Gastrocnemius medialis (tissue), 4 donors: ENCODE results near the gene ZNF362.

Source experiments
- POLR2A ChIP-seq, 2 donors: fragments of 450-650 bp; IDR thresholded peaks; one replicate each; pipeline ENCODE4 v1.6.1; 2017; ENCODE audit warnings: antibody characterized with exemption in 2 of 2, mild to moderate bottlenecking in 2 of 2, moderate library complexity in 2 of 2
- TF ChIP-seq, protein P1 (sequence below), 5 experiments: fragments of 450-650 bp in 3 of 5; fragments of 200-600 bp in 2 of 5; sonication (generic) in 2 of 5; IDR thresholded peaks in 4 of 5; conservative IDR thresholded peaks in 1 of 5; 1 replicate in 4 of 5; 2 replicates in 1 of 5; pipeline ENCODE4 v1.5.1; 2016 to 2019; ENCODE audit warnings: antibody characterized with exemption in 5 of 5, mild to moderate bottlenecking in 3 of 5, moderate library complexity in 3 of 5

DNA sequence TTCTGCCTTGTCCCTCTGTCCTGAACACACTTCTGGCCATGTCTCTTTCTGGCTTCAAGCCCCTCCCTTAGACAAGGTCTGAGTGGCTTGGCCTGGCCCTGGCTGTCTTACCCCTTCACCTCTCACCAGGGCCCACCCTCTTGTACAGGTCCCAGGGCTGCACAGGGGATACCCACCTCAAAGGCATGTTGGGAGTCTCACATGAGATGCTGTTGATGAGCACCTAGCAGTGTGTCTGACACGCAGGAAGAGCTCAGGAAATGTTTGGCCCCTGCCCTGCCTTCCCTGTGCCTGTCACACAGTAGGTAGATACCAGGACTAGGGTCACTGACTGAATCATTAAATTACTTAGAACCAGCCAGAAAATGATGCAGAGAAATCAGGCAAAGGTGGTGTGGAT is 16.6 kb downstream of the ZNF362 start:
- TF ChIP-seq, protein P1, sequence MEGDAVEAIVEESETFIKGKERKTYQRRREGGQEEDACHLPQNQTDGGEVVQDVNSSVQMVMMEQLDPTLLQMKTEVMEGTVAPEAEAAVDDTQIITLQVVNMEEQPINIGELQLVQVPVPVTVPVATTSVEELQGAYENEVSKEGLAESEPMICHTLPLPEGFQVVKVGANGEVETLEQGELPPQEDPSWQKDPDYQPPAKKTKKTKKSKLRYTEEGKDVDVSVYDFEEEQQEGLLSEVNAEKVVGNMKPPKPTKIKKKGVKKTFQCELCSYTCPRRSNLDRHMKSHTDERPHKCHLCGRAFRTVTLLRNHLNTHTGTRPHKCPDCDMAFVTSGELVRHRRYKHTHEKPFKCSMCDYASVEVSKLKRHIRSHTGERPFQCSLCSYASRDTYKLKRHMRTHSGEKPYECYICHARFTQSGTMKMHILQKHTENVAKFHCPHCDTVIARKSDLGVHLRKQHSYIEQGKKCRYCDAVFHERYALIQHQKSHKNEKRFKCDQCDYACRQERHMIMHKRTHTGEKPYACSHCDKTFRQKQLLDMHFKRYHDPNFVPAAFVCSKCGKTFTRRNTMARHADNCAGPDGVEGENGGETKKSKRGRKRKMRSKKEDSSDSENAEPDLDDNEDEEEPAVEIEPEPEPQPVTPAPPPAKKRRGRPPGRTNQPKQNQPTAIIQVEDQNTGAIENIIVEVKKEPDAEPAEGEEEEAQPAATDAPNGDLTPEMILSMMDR (IDR thresholded peaks at IDR 0.05 in 4 of 5, conservative IDR thresholded peaks at IDR 0.05 in 1 of 5), result no peak
- no peak for TF ChIP-seq POLR2A (IDR thresholded peaks at IDR 0.05)
